ENCODE measurements around the gene TUSC7.

The TUSC7 gene

GRCh38 chr3:116709479-116709878 is at the start of gene TUSC7:
TSS of gene TUSC7 (plus strand) at chr3:116709779.
- no peak for DNase-seq (ENCODE audit: low read depth)

GRCh38 chr3:116661196-116661595 is 48.4 kb upstream of the TUSC7 start:
- no peak for DNase-seq (ENCODE audit: low read depth)

GRCh38 chr3:116663161-116664110 is 46.1 kb upstream of the TUSC7 start:
- no peak for DNase-seq (ENCODE audit: low read depth)

- DNase-seq (ENCODE audit: low read depth) = no peak
These were observed 42.3 kb upstream of the TUSC7 start for GRCh38 chr3:116667324-116667723.

GRCh38 chr3:116667791-116668190 is 41.8 kb upstream of the TUSC7 start:
- DNase-seq (ENCODE audit: low read depth) = no peak

- no peak for DNase-seq (ENCODE audit: low read depth)
These were observed 40.0 kb upstream of the TUSC7 start for GRCh38 chr3:116669576-116669975.

- DNase-seq (ENCODE audit: low read depth) = no peak
These were observed 38.4 kb upstream of the TUSC7 start for GRCh38 chr3:116671151-116671550.

- DNase-seq (ENCODE audit: low read depth) = no peak
These were observed 30.7 kb upstream of the TUSC7 start for GRCh38 chr3:116678853-116679252.

GRCh38 chr3:116691041-116691440 is 18.5 kb upstream of the TUSC7 start:
- DNase-seq (ENCODE audit: low read depth) = no peak

- DNase-seq (ENCODE audit: low read depth) = no peak
These were observed 8.5 kb upstream of the TUSC7 start for GRCh38 chr3:116701070-116701469.

GRCh38 chr3:116702334-116702733 is 7.2 kb upstream of the TUSC7 start:
- no peak for DNase-seq (ENCODE audit: low read depth)

GRCh38 chr3:116707531-116707930 is 2.0 kb upstream of the TUSC7 start:
- DNase-seq (ENCODE audit: low read depth) = no peak

- no peak for DNase-seq (ENCODE audit: low read depth)
These were observed 6.9 kb downstream of the TUSC7 start for GRCh38 chr3:116716490-116716889.

- no peak for DNase-seq (ENCODE audit: low read depth)
These were observed 8.0 kb downstream of the TUSC7 start for GRCh38 chr3:116717566-116717965.

GRCh38 chr3:116728454-116728853 is 18.9 kb downstream of the TUSC7 start:
- no peak for DNase-seq (ENCODE audit: low read depth)

- no peak for DNase-seq (ENCODE audit: low read depth)
These were observed 24.7 kb downstream of the TUSC7 start for GRCh38 chr3:116734243-116734642.

- no peak for DNase-seq (ENCODE audit: low read depth)
These were observed 30.1 kb downstream of the TUSC7 start for GRCh38 chr3:116739678-116740077.

- no peak for DNase-seq (ENCODE audit: low read depth)
These were observed 30.7 kb downstream of the TUSC7 start for GRCh38 chr3:116740293-116740692.

- no peak for DNase-seq (ENCODE audit: low read depth)
These were observed 31.9 kb downstream of the TUSC7 start for GRCh38 chr3:116741467-116741866.

GRCh38 chr3:116743062-116743461 is 33.5 kb downstream of the TUSC7 start:
- no peak for DNase-seq (ENCODE audit: low read depth)

GRCh38 chr3:116749388-116749787 is 39.8 kb downstream of the TUSC7 start:
- DNase-seq (ENCODE audit: low read depth) = no peak

GRCh38 chr3:116757315-116757714 is 47.7 kb downstream of the TUSC7 start:
- no peak for DNase-seq (ENCODE audit: low read depth)

- DNase-seq (ENCODE audit: low read depth) = no peak
These were observed 49.7 kb downstream of the TUSC7 start for GRCh38 chr3:116759316-116759715.
